ENCODE measurements around the gene CCDC152. TPM values are rescaled to one million over a fixed set of nuclear protein-coding genes. Genes with fewer than 3 reads are reported as not detected.

Gene CCDC152
- total RNA-seq, 4 donors from 2014 or later, result 0.48 TPM; not detected in 3

DNA sequence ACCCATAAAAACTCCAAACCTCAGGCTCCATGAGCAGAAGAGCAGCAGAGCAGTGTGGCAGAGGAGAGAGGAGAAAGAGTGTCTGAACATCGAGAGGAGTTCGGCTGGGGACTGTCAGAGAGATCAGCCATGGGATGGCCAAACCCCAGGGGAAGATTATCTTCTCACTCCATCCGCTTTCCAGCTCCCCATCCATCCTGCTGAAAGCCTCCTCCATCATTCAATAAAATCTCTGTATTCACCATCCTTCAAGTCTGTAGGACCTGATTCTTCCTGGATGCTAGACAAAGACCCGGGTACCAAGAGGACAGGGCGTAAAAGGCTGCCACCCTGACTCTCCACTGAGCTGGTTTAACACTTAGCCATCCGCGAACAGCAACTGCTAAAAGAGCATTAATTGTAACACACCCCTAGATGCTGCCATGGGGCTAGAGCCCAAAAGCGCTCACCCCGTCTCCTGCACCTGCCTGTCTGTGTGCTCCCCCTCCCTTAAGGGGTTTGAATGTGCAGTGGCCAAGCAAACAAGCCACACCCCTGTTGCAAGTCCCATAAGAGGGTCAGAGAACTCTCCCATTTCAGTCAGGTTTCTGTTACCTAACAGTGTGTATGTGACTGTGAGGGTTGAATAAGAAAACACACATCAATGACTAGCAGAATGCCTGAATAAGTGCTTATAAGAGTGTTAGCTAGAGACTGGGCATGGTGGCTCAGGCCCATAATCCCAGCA, 69.0 kb downstream of the CCDC152 start:
- TF ChIP-seq, protein P1, sequence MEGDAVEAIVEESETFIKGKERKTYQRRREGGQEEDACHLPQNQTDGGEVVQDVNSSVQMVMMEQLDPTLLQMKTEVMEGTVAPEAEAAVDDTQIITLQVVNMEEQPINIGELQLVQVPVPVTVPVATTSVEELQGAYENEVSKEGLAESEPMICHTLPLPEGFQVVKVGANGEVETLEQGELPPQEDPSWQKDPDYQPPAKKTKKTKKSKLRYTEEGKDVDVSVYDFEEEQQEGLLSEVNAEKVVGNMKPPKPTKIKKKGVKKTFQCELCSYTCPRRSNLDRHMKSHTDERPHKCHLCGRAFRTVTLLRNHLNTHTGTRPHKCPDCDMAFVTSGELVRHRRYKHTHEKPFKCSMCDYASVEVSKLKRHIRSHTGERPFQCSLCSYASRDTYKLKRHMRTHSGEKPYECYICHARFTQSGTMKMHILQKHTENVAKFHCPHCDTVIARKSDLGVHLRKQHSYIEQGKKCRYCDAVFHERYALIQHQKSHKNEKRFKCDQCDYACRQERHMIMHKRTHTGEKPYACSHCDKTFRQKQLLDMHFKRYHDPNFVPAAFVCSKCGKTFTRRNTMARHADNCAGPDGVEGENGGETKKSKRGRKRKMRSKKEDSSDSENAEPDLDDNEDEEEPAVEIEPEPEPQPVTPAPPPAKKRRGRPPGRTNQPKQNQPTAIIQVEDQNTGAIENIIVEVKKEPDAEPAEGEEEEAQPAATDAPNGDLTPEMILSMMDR (IDR thresholded peaks at IDR 0.05), result no peak
- no peak for TF ChIP-seq POLR2A (IDR thresholded peaks at IDR 0.05)
- WGBS, 2 donors (ENCODE audit: low coverage in 1 of 2), result 76 to 100% methylated on average over 1 to 9 of the region's 9 CpGs
- intact Hi-C loops (cut with DNase I; ENCODE audit: low total_unique reads) (no loop called here), in situ Hi-C loops (cut with MboI; ENCODE audit: low pct_ligation_motif_present in 1 of 4, low pct_unique_long_range_greater_than_20kb in 1 of 4, low sequenced_read_pairs in 3 of 4) (no loop called here)
- peaks cover 0 to 20% (median 0%) of the 10 kb centered on the region in 4 donors for H3K4me1 ChIP-seq
- no peak overlapping the region for H3K4me3 ChIP-seq
- no peaks in the 10 kb centered on the region for H3K36me3 ChIP-seq
- no peak overlapping the region for H3K27ac ChIP-seq
- H3K9me3 ChIP-seq, result no peaks in the 10 kb centered on the region
- DNase-seq, result no peak
- H3K27me3 ChIP-seq, result no peaks in the 10 kb centered on the region

DNA sequence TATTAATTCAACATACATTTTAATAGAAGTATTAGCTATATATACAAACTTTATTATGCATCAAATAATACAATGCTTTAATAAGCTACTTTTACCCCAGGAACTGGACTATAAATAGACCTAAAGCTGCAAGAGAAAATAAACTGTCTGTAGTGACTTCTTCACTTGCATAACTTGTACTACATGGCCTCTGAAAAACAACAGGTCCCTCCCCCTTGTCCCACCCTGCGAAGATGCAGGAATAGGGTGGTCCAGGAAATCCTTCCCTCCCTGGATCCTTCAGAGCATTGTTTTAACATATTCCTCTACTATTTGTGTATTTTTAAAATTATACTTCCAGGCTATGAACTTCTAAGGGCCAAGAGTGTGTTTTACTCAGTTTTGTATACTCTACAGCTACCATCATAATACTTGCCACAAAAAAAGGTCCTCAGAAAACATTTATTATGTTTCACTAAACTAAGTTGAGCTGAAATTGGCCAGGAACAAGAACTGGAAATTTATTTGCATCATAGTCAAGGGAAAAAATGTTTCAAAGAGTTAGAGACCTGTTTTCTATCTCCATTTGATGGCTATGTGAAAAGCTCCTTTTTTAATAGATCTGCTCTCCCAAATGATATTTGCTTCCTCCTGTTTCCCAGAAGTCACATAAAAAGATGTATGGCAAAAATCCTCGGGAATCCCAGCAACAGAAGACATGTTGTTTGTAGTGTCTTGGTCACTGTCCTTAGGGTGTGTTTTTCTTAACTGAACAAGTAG, 70.3 kb downstream of the CCDC152 start:
- Histone ChIP-seq H3K27ac (no peak overlapping the region), H3K9me3 (no peaks in the 10 kb centered on the region), H3K36me3 (no peaks in the 10 kb centered on the region), H3K4me3 (no peak overlapping the region), H3K27me3 (no peaks in the 10 kb centered on the region), H3K4me1 (peaks cover 0 to 20% (median 0%) of the 10 kb centered on the region in 4 donors)
- in situ Hi-C loops (cut with MboI; ENCODE audit: low pct_ligation_motif_present in 1 of 4, low pct_unique_long_range_greater_than_20kb in 1 of 4, low sequenced_read_pairs in 3 of 4), result no loop called here
- WGBS, 2 donors (ENCODE audit: low coverage in 1 of 2), result 30 to 61% methylated on average over 1 to 2 of the region's 2 CpGs
- no peak for DNase-seq
- TF ChIP-seq POLR2AphosphoS5 (IDR thresholded peaks at IDR 0.05) (no peak), EP300 (IDR thresholded peaks at IDR 0.05; ENCODE audit: low read depth) (no peak), POLR2A (IDR thresholded peaks at IDR 0.05) (no peak)
- TF ChIP-seq, protein P1 (IDR thresholded peaks at IDR 0.05), result no peak
- intact Hi-C loops (cut with DNase I; ENCODE audit: low total_unique reads), result no loop called here

DNA sequence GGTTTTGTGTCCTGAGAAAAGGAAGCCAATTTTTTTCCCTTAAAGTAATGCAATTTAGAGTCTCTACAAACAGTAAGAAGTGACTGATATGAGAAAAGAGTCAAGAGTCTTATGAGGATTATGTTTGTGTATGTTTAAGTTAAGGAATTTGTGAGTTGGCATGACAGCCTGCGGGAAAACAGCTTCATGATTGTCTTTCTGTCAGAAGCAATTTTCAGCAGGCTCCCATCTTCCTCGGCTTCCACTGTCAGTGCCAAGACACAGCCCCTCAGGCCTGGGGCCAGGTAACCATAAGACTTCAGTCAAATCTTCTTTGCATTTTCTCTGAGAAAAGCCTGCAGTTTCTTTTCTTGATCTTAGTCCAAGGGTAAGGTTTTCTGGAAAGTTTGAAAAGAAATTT, 72.1 kb downstream of the CCDC152 start:
- no peaks in the 10 kb centered on the region for H3K36me3 ChIP-seq
- no peak overlapping the region for H3K4me3 ChIP-seq
- no peak overlapping the region for H3K27ac ChIP-seq
- H3K27me3 ChIP-seq, result no peaks in the 10 kb centered on the region
- no peaks in the 10 kb centered on the region for H3K9me3 ChIP-seq
- H3K4me1 ChIP-seq, result peaks cover 0 to 19% (median 0%) of the 10 kb centered on the region in 4 donors
- in situ Hi-C loops (cut with MboI; ENCODE audit: low pct_ligation_motif_present in 1 of 4, low pct_unique_long_range_greater_than_20kb in 1 of 4, low sequenced_read_pairs in 3 of 4) (no loop called here), intact Hi-C loops (cut with DNase I; ENCODE audit: low total_unique reads) (no loop called here)
- no peak for TF ChIP-seq POLR2AphosphoS5 (IDR thresholded peaks at IDR 0.05)
- TF ChIP-seq, protein P1 (IDR thresholded peaks at IDR 0.05), result no peak
- no peak for TF ChIP-seq POLR2A (IDR thresholded peaks at IDR 0.05)
- TF ChIP-seq EP300 (IDR thresholded peaks at IDR 0.05; ENCODE audit: low read depth), result no peak
- no peak for DNase-seq
- WGBS, 2 donors (ENCODE audit: low coverage in 1 of 2), result 61% methylated on average over 2 of the region's 2 CpGs; no CpG with 5 or more reads in 1 of the 2 donors

DNA sequence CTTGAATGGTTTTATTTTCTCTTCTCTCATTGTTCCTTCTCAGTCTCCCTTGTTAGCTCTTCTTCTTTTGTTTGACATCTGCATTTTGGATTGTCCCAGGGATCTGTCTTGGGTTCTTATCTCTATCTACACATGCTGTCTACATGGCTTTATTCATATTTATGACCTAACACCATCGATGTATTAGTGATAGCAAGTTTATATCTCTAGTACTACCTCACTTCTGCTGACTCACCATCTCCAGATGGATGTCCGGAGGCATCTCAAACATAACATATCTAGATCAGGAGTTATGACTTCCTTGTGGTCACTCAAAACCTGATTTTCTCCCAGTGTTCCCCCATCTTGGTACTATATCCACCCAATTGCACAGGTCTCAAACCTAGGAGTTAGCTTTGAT, 74.3 kb downstream of the CCDC152 start:
- TF ChIP-seq POLR2A (IDR thresholded peaks at IDR 0.05) (no peak), EP300 (IDR thresholded peaks at IDR 0.05; ENCODE audit: low read depth) (no peak), POLR2AphosphoS5 (IDR thresholded peaks at IDR 0.05) (no peak)
- TF ChIP-seq, protein P1 (IDR thresholded peaks at IDR 0.05), result no peak
- H3K9me3 ChIP-seq, result no peaks in the 10 kb centered on the region
- peaks cover 0 to 8% (median 0%) of the 10 kb centered on the region in 4 donors for H3K4me1 ChIP-seq
- H3K36me3 ChIP-seq, result no peaks in the 10 kb centered on the region
- 73 to 74% methylated on average over 1 to 2 of the region's 2 CpGs for WGBS, 2 donors (ENCODE audit: low coverage in 1 of 2)
- DNase-seq, result no peak
- intact Hi-C loops (cut with DNase I; ENCODE audit: low total_unique reads) (no loop called here), in situ Hi-C loops (cut with MboI; ENCODE audit: low pct_ligation_motif_present in 1 of 4, low pct_unique_long_range_greater_than_20kb in 1 of 4, low sequenced_read_pairs in 3 of 4) (no loop called here)
- H3K27ac ChIP-seq, result no peak overlapping the region
- H3K4me3 ChIP-seq, result no peak overlapping the region
- H3K27me3 ChIP-seq, result no peaks in the 10 kb centered on the region

Data from transverse colon (tissue), 4 donors.